Activated CD8-positive, alpha-beta memory T cell treated with anti-CD3 and anti-CD28 coated beads for 48 hours (primary cell): Measurements from ENCODE around the gene GPR150.
A peak's percentile ranks its signal among the peaks of the same experiment; 100 is the strongest.
"Not testable (repeated sequence)": the region's sequence is repeated elsewhere in the genome, so short reads cannot be mapped to it uniquely, and the experiment has no call there.

Source experiments
- DNase-seq, 3 experiments: peaks; one replicate each; pipeline ENCODE4 v3.0.0-alpha.2; 2020; ENCODE audit warnings: low read depth in 2 of 3, low spot score in 2 of 3

The GPR150 gene

GRCh38 chr5:95621839-95622629 is 2.1 kb downstream of the GPR150 start:
- DNase-seq, result no peak

- no peak for DNase-seq
These were observed 3.8 kb downstream of the GPR150 start for GRCh38 chr5:95623706-95624105.

GRCh38 chr5:95624368-95624767 is 4.5 kb downstream of the GPR150 start:
- no peak for DNase-seq

GRCh38 chr5:95626701-95627100 is 6.8 kb downstream of the GPR150 start:
- no peak for DNase-seq

- DNase-seq, result no peak
These were observed 8.3 kb downstream of the GPR150 start for GRCh38 chr5:95627971-95628810.

- DNase-seq, result no peak
These were observed 9.0 kb downstream of the GPR150 start for GRCh38 chr5:95628933-95629332.

- DNase-seq, result no peak
These were observed 10.6 kb downstream of the GPR150 start for GRCh38 chr5:95630394-95630917.

GRCh38 chr5:95631255-95631958 is 11.5 kb downstream of the GPR150 start:
- DNase-seq, result no peak

GRCh38 chr5:95631991-95632675 is 12.2 kb downstream of the GPR150 start:
- peak in 2 of 3 experiments; percentile 17 to 42 for DNase-seq

GRCh38 chr5:95632942-95633341 is 13.1 kb downstream of the GPR150 start:
- DNase-seq, result not testable (repeated sequence)

GRCh38 chr5:95633671-95634070 is 13.8 kb downstream of the GPR150 start:
- DNase-seq, result no peak

- no peak for DNase-seq
These were observed 14.2 kb downstream of the GPR150 start for GRCh38 chr5:95634081-95634480.

GRCh38 chr5:95638632-95639031 is 18.7 kb downstream of the GPR150 start:
- no peak for DNase-seq

GRCh38 chr5:95641741-95642220 is 21.9 kb downstream of the GPR150 start:
- DNase-seq, result no peak

GRCh38 chr5:95643152-95643551 is 23.3 kb downstream of the GPR150 start:
- DNase-seq, result no peak

GRCh38 chr5:95644351-95645042 is 24.6 kb downstream of the GPR150 start:
- DNase-seq, result no peak

GRCh38 chr5:95646226-95646568 is 26.3 kb downstream of the GPR150 start:
- not testable (repeated sequence) for DNase-seq

- DNase-seq, result peak; percentile 78 to 92 (median 84)
These were observed 26.9 kb downstream of the GPR150 start, which contains the start of gene RFESD for GRCh38 chr5:95646569-95647431. RFESD (plus strand) TSS chr5:95646777; CDS start chr5:95652272, 5,495 bp downstream.
